ENCODE measurements around the gene USP24. TPM values are rescaled to one million over a fixed set of nuclear protein-coding genes. Genes with fewer than 3 reads are reported as not detected.

USP24 gene
- total and polyA plus RNA-seq, 10 of the 15 experiments (the other 5 are each of a cell fraction or from before 2014, with no cell fraction given) = 4.6 to 36.5 (median 25.3) TPM

DNA sequence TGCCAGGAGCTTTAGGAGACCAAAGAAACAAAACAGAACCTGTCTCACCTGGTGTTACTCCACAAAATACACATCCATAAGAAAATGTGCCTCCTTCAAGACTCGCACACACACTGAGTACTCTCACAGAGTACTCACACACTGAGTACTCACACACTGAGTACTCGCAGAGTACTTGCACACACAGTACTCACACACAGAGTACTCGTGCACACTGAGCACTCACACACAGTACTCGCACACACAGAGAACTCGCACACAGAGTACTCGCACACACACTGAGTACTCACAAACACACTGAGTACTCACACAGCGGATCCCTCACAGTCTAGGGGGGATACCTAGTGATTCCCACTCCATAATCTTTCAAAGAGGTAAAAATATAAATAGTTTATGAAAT is 135.5 kb downstream of the USP24 start (continued):
- TF ChIP-seq, protein P1, sequence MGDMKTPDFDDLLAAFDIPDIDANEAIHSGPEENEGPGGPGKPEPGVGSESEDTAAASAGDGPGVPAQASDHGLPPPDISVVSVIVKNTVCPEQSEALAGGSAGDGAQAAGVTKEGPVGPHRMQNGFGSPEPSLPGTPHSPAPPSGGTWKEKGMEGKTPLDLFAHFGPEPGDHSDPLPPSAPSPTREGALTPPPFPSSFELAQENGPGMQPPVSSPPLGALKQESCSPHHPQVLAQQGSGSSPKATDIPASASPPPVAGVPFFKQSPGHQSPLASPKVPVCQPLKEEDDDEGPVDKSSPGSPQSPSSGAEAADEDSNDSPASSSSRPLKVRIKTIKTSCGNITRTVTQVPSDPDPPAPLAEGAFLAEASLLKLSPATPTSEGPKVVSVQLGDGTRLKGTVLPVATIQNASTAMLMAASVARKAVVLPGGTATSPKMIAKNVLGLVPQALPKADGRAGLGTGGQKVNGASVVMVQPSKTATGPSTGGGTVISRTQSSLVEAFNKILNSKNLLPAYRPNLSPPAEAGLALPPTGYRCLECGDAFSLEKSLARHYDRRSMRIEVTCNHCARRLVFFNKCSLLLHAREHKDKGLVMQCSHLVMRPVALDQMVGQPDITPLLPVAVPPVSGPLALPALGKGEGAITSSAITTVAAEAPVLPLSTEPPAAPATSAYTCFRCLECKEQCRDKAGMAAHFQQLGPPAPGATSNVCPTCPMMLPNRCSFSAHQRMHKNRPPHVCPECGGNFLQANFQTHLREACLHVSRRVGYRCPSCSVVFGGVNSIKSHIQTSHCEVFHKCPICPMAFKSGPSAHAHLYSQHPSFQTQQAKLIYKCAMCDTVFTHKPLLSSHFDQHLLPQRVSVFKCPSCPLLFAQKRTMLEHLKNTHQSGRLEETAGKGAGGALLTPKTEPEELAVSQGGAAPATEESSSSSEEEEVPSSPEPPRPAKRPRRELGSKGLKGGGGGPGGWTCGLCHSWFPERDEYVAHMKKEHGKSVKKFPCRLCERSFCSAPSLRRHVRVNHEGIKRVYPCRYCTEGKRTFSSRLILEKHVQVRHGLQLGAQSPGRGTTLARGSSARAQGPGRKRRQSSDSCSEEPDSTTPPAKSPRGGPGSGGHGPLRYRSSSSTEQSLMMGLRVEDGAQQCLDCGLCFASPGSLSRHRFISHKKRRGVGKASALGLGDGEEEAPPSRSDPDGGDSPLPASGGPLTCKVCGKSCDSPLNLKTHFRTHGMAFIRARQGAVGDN (IDR thresholded peaks at IDR 0.05) = no peak

DNA sequence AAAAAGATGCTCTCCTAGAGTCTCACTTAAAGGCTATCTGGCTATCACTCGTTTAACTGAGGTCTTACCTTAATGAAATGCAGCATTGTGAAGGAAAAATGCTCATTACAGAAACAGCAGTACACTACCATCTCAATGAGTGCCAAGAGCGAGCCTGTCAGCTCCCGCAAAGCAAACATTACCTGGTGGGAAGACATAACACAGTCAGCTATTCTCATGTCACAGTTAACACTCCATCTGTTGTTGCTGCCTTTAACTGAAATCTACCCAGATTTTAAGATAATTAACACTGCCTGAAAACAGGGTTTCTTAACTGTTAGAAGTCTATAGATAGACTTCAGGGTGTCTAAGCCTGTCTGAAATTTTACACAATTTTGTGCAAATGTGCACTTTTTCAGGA is 136.7 kb downstream of the USP24 start:
- H3K4me2 ChIP-seq (ENCODE audit: control insufficient read depth, insufficient read depth) = no peak overlapping the region
- intact Hi-C loops (cut with micrococcal nuclease; ENCODE audit: unreplicated experiment) = no loop called here
- no peak overlapping the region for H3K9ac ChIP-seq (ENCODE audit: control insufficient read depth, insufficient read depth, low read length)
- no peak for TF ChIP-seq LARP7 (IDR thresholded peaks at IDR 0.05)
- no peak for TF ChIP-seq ESRRA (IDR thresholded peaks at IDR 0.05; ENCODE audit: low read length)
- TF ChIP-seq, protein P2, sequence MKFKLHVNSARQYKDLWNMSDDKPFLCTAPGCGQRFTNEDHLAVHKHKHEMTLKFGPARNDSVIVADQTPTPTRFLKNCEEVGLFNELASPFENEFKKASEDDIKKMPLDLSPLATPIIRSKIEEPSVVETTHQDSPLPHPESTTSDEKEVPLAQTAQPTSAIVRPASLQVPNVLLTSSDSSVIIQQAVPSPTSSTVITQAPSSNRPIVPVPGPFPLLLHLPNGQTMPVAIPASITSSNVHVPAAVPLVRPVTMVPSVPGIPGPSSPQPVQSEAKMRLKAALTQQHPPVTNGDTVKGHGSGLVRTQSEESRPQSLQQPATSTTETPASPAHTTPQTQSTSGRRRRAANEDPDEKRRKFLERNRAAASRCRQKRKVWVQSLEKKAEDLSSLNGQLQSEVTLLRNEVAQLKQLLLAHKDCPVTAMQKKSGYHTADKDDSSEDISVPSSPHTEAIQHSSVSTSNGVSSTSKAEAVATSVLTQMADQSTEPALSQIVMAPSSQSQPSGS (IDR thresholded peaks at IDR 0.05; ENCODE audit: low read length) = no peak
- no peak for TF ChIP-seq FOS (IDR thresholded peaks at IDR 0.05; ENCODE audit: borderline replicate concordance, extremely low read depth, insufficient read length)
- TF ChIP-seq, protein P3, sequence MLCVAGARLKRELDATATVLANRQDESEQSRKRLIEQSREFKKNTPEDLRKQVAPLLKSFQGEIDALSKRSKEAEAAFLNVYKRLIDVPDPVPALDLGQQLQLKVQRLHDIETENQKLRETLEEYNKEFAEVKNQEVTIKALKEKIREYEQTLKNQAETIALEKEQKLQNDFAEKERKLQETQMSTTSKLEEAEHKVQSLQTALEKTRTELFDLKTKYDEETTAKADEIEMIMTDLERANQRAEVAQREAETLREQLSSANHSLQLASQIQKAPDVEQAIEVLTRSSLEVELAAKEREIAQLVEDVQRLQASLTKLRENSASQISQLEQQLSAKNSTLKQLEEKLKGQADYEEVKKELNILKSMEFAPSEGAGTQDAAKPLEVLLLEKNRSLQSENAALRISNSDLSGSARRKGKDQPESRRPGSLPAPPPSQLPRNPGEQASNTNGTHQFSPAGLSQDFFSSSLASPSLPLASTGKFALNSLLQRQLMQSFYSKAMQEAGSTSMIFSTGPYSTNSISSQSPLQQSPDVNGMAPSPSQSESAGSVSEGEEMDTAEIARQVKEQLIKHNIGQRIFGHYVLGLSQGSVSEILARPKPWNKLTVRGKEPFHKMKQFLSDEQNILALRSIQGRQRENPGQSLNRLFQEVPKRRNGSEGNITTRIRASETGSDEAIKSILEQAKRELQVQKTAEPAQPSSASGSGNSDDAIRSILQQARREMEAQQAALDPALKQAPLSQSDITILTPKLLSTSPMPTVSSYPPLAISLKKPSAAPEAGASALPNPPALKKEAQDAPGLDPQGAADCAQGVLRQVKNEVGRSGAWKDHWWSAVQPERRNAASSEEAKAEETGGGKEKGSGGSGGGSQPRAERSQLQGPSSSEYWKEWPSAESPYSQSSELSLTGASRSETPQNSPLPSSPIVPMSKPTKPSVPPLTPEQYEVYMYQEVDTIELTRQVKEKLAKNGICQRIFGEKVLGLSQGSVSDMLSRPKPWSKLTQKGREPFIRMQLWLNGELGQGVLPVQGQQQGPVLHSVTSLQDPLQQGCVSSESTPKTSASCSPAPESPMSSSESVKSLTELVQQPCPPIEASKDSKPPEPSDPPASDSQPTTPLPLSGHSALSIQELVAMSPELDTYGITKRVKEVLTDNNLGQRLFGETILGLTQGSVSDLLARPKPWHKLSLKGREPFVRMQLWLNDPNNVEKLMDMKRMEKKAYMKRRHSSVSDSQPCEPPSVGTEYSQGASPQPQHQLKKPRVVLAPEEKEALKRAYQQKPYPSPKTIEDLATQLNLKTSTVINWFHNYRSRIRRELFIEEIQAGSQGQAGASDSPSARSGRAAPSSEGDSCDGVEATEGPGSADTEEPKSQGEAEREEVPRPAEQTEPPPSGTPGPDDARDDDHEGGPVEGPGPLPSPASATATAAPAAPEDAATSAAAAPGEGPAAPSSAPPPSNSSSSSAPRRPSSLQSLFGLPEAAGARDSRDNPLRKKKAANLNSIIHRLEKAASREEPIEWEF (IDR thresholded peaks at IDR 0.05; ENCODE audit: insufficient replicate concordance, low read depth, low read length) = no peak
- TF ChIP-seq GABPA (IDR thresholded peaks at IDR 0.05; ENCODE audit: low read depth) = no peak
- no peak for TF ChIP-seq ZZZ3 (IDR thresholded peaks at IDR 0.05; ENCODE audit: control insufficient read depth, insufficient read length, low read depth)
- no peak for TF ChIP-seq ASH2L (IDR thresholded peaks at IDR 0.05; ENCODE audit: borderline replicate concordance, low read depth)
- TF ChIP-seq BRCA1 (IDR thresholded peaks at IDR 0.05; ENCODE audit: low read depth, low read length) = no peak
- FAIRE-seq = no peak
- no peaks in the 10 kb centered on the region for H3K79me2 ChIP-seq (ENCODE audit: control insufficient read depth, insufficient read depth, low read length)
- in situ Hi-C loops (cut with MboI) = no loop called here
- no peaks in the 10 kb centered on the region for H3K27me3 ChIP-seq (replicated peaks in 1 of 2; ENCODE audit: control insufficient read depth in 2 of 2, insufficient read depth in 2 of 2, low read length in 1 of 2)
- POLR2A ChIA-PET = no interaction called here
- no peak overlapping the region for H3K4me3 ChIP-seq
- SMC1A ChIA-PET (ENCODE audit: uncharacterized antibody, unreplicated experiment) = no interaction called here
- WGBS (ENCODE audit: insufficient coverage, insufficient replicate concordance, low lambda C conversion rate, missing lambda C conversion rate) = 97% methylated on average over 3 of the region's 3 CpGs
- no TSS peak for BruUV-seq (replicated peaks)
- CTCF ChIA-PET = interaction anchor here (0.6 to 0.8 kb wide), 2 partner anchors 29 to 154 kb away, joined by 3 read pairs; no protein-coding TSS in a partner anchor
- H4K20me1 ChIP-seq (ENCODE audit: control insufficient read depth, insufficient read depth) = no peaks in the 10 kb centered on the region
- no peak for ATAC-seq
- H3K9me3 ChIP-seq (replicated peaks; ENCODE audit: control insufficient read depth, insufficient read depth, low read length) = no peaks in the 10 kb centered on the region
- H3K27ac ChIP-seq (ENCODE audit: control insufficient read depth, insufficient read depth) = no peak overlapping the region
- no peaks in the 10 kb centered on the region for H3K4me1 ChIP-seq (ENCODE audit: control insufficient read depth, insufficient read depth, low read length)
- peaks cover 9 to 42% of the 10 kb centered on the region in 2 experiments for H3K36me3 ChIP-seq (ENCODE audit: control insufficient read depth in 2 of 2, insufficient read depth in 2 of 2, low read length in 1 of 2)
- no peak for DNase-seq (ENCODE audit: low read depth, low spot score)
- H2AFZ ChIP-seq (ENCODE audit: control insufficient read depth, low read depth, low read length) = no peak overlapping the region
- RAD21 ChIA-PET (ENCODE audit: unreplicated experiment) = interaction anchor here (1.0 kb wide), 1 partner anchor 126 kb away, joined by 4 read pairs; no protein-coding TSS in a partner anchor

All from GM12878 (cell line).